Body of pancreas (tissue), 4 donors: Measurements from ENCODE around the gene LACTB.

ENCODE experiments used
- CTCF ChIP-seq, 7 experiments: fragments of 450-650 bp in 4 of 7; fragments of 200-600 bp in 3 of 7; sonication (generic) in 3 of 7; IDR thresholded peaks; one replicate each; pipeline ENCODE4 v1.5.1; 2016 to 2019; ENCODE audit warnings: antibody characterized with exemption in 7 of 7
- POLR2A ChIP-seq, 3 donors: fragments of 450-650 bp; IDR thresholded peaks; one replicate each; pipeline ENCODE4 v1.6.1; 2016; ENCODE audit warnings: antibody characterized with exemption in 3 of 3, mild to moderate bottlenecking in 2 of 3

DNA sequence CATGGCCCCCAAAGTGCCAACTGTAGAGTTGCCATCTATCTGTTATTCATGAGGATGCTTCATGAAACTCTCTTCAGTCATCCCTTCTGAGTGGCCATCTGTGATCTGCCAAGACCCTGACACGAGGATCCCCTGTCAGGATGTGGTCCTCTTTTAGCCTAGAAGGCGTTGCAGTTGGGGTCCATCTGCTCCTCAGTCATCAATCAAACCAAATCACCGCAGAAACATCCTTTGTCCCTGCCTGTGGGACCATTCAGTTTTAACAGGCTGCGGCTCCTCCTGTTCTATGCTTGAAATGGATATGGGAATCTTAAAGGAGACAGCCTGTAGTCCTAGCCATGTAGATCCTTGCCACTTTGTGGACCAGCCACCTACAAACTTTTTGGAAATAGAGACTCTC, 41.6 kb downstream of the LACTB start:
- TF ChIP-seq CTCF (IDR thresholded peaks at IDR 0.05) (no peak), POLR2A (IDR thresholded peaks at IDR 0.05) (no peak)
